Nephron (organoid): ENCODE results near the gene MCM7.
A peak's percentile ranks its signal among the peaks of the same experiment; 100 is the strongest.

ENCODE experiments used
- H3K27ac Mint-ChIP-seq, 3 experiments: 2 replicates each; pipeline ENCODE4 v1.8.0; 2020; ENCODE audit warnings: mixed read lengths in 3 of 3, mild to moderate bottlenecking in 2 of 3, moderate library complexity in 1 of 3
- H3K27me3 Mint-ChIP-seq: 2 replicates; pipeline ENCODE4 v1.8.0; 2021; ENCODE audit warnings: low read depth, mild to moderate bottlenecking, moderate library complexity, mixed read lengths
- H3K36me3 Mint-ChIP-seq: 2 replicates; pipeline ENCODE4 v1.8.0; 2020; ENCODE audit warnings: low read depth, mixed read lengths
- H3K4me1 Mint-ChIP-seq: 2 replicates; pipeline ENCODE4 v1.8.0; 2020; ENCODE audit warnings: mixed read lengths
- H3K4me3 Mint-ChIP-seq, 3 experiments: 2 replicates each; pipeline ENCODE4 v1.8.0; 2020; ENCODE audit warnings: mild to moderate bottlenecking in 3 of 3, mixed read lengths in 3 of 3, moderate library complexity in 2 of 3
- H3K9me3 Mint-ChIP-seq: 2 replicates; pipeline ENCODE4 v1.8.0; 2020; ENCODE audit warnings: mixed read lengths
- CTCF ChIP-seq, 3 experiments: fragments of 200-600 bp; sonication (generic); IDR thresholded peaks; one replicate each; pipeline ENCODE4 v1.5.0; 2021; ENCODE audit warnings: antibody characterized with exemption in 3 of 3; ENCODE audit not compliant: unreplicated experiment in 3 of 3

The MCM7 gene

GRCh38 chr7:100074841-100075240 lies 26.4 kb downstream of the MCM7 start:
- peaks cover 9% of the 10 kb centered on the region for H3K4me1 Mint-ChIP-seq
- no peak overlapping the region for H3K27ac Mint-ChIP-seq
- peaks cover 100% of the 10 kb centered on the region for H3K36me3 Mint-ChIP-seq

GRCh38 chr7:100072462-100072861 lies 28.7 kb downstream of the MCM7 start:
- Mint-ChIP-seq H3K27me3 (peaks cover 7% of the 10 kb centered on the region), H3K9me3 (peaks cover 72% of the 10 kb centered on the region), H3K36me3 (peaks cover 100% of the 10 kb centered on the region), H3K4me3 (no peak overlapping the region), H3K4me1 (no peaks in the 10 kb centered on the region), H3K27ac (no peak overlapping the region)
- TF ChIP-seq CTCF (IDR thresholded peaks at IDR 0.05; ENCODE audit: unreplicated experiment in 3 of 3), result no peak

More at GRCh38 chr7:100074841-100075240, 26.4 kb downstream of the MCM7 start:
- H3K27me3 Mint-ChIP-seq, result peaks cover 7% of the 10 kb centered on the region
- no peak for TF ChIP-seq CTCF (IDR thresholded peaks at IDR 0.05; ENCODE audit: unreplicated experiment in 3 of 3)
- no peak overlapping the region for H3K4me3 Mint-ChIP-seq
- peaks cover 73% of the 10 kb centered on the region for H3K9me3 Mint-ChIP-seq

GRCh38 chr7:100071018-100071723 lies 30.0 kb downstream of the MCM7 start:
- Mint-ChIP-seq H3K27me3 (peaks cover 7% of the 10 kb centered on the region), H3K4me1 (no peaks in the 10 kb centered on the region), H3K27ac (no peak overlapping the region), H3K36me3 (peaks cover 96% of the 10 kb centered on the region), H3K9me3 (peaks cover 64% of the 10 kb centered on the region), H3K4me3 (no peak overlapping the region)
- TF ChIP-seq CTCF (IDR thresholded peaks at IDR 0.05; ENCODE audit: unreplicated experiment in 3 of 3), result no peak

GRCh38 chr7:100069991-100070390 lies 31.2 kb downstream of the MCM7 start:
- peaks cover 53% of the 10 kb centered on the region for H3K9me3 Mint-ChIP-seq
- no peak overlapping the region for H3K27ac Mint-ChIP-seq

GRCh38 chr7:100066953-100067352 lies 34.2 kb downstream of the MCM7 start:
- TF ChIP-seq CTCF (IDR thresholded peaks at IDR 0.05; ENCODE audit: unreplicated experiment in 3 of 3), result no peak
- peaks cover 91% of the 10 kb centered on the region for H3K36me3 Mint-ChIP-seq
- H3K9me3 Mint-ChIP-seq, result peaks cover 32% of the 10 kb centered on the region
- no peaks in the 10 kb centered on the region for H3K27me3 Mint-ChIP-seq
- H3K4me3 Mint-ChIP-seq, result no peak overlapping the region
- H3K27ac Mint-ChIP-seq, result peak overlapping the region in 1 of 3 experiments; percentile 41
- peaks cover 1% of the 10 kb centered on the region for H3K4me1 Mint-ChIP-seq

More at GRCh38 chr7:100069991-100070390, 31.2 kb downstream of the MCM7 start:
- TF ChIP-seq CTCF (IDR thresholded peaks at IDR 0.05; ENCODE audit: unreplicated experiment in 3 of 3), result no peak
- Mint-ChIP-seq H3K4me3 (no peak overlapping the region), H3K4me1 (no peaks in the 10 kb centered on the region), H3K36me3 (peaks cover 96% of the 10 kb centered on the region), H3K27me3 (peaks cover 3% of the 10 kb centered on the region)
